Measurements from ENCODE around the gene PSMB7.

DNA sequence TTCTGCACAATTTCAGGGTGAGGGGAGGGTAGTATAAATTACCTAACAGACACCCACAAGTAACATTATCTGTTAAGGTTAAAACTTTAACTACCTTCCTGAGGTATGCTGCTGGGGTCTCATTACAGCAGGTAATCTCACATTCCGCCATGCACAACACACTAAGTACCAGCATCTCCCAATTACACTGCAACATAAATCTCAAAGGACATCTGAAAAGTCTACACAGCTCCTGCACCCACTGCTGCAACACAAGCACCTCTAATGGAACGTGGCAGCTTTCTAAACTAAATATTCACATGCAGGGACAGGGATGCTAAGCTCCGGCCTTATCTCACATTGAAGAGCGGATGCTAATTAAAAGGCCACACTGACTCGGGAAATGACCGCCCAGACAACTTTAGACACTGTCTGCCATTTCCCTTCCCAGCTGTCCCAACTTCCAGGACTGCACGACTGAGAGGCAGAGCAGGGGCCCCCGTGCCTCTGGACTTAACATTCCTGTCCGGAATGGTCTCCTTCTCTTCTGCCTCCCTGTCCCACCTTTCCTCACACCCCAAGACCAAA is 45.9 kb downstream of the PSMB7 start:
- TF ChIP-seq, protein P1, sequence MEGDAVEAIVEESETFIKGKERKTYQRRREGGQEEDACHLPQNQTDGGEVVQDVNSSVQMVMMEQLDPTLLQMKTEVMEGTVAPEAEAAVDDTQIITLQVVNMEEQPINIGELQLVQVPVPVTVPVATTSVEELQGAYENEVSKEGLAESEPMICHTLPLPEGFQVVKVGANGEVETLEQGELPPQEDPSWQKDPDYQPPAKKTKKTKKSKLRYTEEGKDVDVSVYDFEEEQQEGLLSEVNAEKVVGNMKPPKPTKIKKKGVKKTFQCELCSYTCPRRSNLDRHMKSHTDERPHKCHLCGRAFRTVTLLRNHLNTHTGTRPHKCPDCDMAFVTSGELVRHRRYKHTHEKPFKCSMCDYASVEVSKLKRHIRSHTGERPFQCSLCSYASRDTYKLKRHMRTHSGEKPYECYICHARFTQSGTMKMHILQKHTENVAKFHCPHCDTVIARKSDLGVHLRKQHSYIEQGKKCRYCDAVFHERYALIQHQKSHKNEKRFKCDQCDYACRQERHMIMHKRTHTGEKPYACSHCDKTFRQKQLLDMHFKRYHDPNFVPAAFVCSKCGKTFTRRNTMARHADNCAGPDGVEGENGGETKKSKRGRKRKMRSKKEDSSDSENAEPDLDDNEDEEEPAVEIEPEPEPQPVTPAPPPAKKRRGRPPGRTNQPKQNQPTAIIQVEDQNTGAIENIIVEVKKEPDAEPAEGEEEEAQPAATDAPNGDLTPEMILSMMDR (tag by site-specific recombination; IDR thresholded peaks at IDR 0.05), result no peak
- TF ChIP-seq, protein P2, sequence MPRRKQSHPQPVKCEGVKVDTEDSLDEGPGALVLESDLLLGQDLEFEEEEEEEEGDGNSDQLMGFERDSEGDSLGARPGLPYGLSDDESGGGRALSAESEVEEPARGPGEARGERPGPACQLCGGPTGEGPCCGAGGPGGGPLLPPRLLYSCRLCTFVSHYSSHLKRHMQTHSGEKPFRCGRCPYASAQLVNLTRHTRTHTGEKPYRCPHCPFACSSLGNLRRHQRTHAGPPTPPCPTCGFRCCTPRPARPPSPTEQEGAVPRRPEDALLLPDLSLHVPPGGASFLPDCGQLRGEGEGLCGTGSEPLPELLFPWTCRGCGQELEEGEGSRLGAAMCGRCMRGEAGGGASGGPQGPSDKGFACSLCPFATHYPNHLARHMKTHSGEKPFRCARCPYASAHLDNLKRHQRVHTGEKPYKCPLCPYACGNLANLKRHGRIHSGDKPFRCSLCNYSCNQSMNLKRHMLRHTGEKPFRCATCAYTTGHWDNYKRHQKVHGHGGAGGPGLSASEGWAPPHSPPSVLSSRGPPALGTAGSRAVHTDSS (tag by site-specific recombination; IDR thresholded peaks at IDR 0.05), result no peak
- no peak for TF ChIP-seq ZNF514 (tag by site-specific recombination; IDR thresholded peaks at IDR 0.05)
- TF ChIP-seq ZNF221 (tag by site-specific recombination; IDR thresholded peaks at IDR 0.05; ENCODE audit: borderline replicate concordance), result no peak
- no peak for TF ChIP-seq GLI4 (tag by site-specific recombination; IDR thresholded peaks at IDR 0.05)
- TF ChIP-seq ZNF626 (tag by site-specific recombination; IDR thresholded peaks at IDR 0.05), result no peak

All from HEK293 (cell line).